Astrocyte (in vitro differentiated cells and primary cell): ENCODE results near the gene ADRA2B. TPM values are rescaled to one million over a fixed set of nuclear protein-coding genes. Genes with fewer than 3 reads are reported as not detected.

Experiments
- total RNA-seq: library from RNA; stranded (reverse); gene quantifications from 2 replicates; pipeline ENCODE4 v1.2.1, GENCODE V29; 2021

Gene ADRA2B
- total RNA-seq, 1 donor from 2014 or later = not detected

Other genes starting within 250 kb of the ADRA2B start
- gene ANKRD36C, start 124.7 kb downstream of the ADRA2B start, total RNA-seq = 23.3 and 24.7 TPM in 2 replicates
- 0.27 TPM in 1 of 2 replicates, not detected in the other for gene GPAT2, start 81.7 kb downstream of the ADRA2B start, total RNA-seq
- not detected in 2 replicates for gene ASTL, start 21.9 kb upstream of the ADRA2B start, total RNA-seq
- 0.84 and 0.95 TPM in 2 replicates for gene DUSP2, start 28.9 kb upstream of the ADRA2B start, total RNA-seq
- gene STARD7, start 92.3 kb upstream of the ADRA2B start, total RNA-seq = 101 and 103 TPM in 2 replicates
- gene TMEM127, start 149.4 kb upstream of the ADRA2B start, total RNA-seq = 41.7 and 45.5 TPM in 2 replicates
- gene CIAO1, start 149.7 kb upstream of the ADRA2B start, total RNA-seq = 56.3 and 58.6 TPM in 2 replicates
- gene SNRNP200, start 189.0 kb upstream of the ADRA2B start, total RNA-seq = 97.3 and 101 TPM in 2 replicates
- 0.10 and 0.45 TPM in 2 replicates for gene ITPRIPL1, start 208.7 kb upstream of the ADRA2B start, total RNA-seq
- gene NCAPH, start 219.2 kb upstream of the ADRA2B start, total RNA-seq = 2.5 and 2.8 TPM in 2 replicates